Measurements from ENCODE around the gene LDLRAD4.

The LDLRAD4 gene

GRCh38 chr18:13440277-13441248 lies 222.0 kb downstream of the LDLRAD4 start:
- no peaks in the 10 kb centered on the region for H3K4me1 ChIP-seq (ENCODE audit: control insufficient read depth in 2 of 2, insufficient read depth in 2 of 2, low read length in 2 of 2)
- no peaks in the 10 kb centered on the region for H3K9me3 ChIP-seq (ENCODE audit: control insufficient read depth in 2 of 2, low read length in 2 of 2)
- H3K27me3 ChIP-seq (ENCODE audit: control insufficient read depth in 2 of 2, insufficient read depth in 2 of 2, low read length in 2 of 2): no peaks in the 10 kb centered on the region
- no peak overlapping the region for H3K9ac ChIP-seq (ENCODE audit: low read depth in 1 of 2, low read length in 2 of 2)
- H3K27ac ChIP-seq (ENCODE audit: low read depth in 2 of 2, low read length in 2 of 2): no peak overlapping the region
- H3K36me3 ChIP-seq (ENCODE audit: control insufficient read depth in 2 of 2, insufficient read depth in 2 of 2, low read length in 2 of 2): peaks cover 0 to 3% of the 10 kb centered on the region in 2 donors
- no peak overlapping the region for H3K4me3 ChIP-seq (ENCODE audit: low read length in 2 of 2)

GRCh38 chr18:13441736-13442135 lies 223.2 kb downstream of the LDLRAD4 start:
- H3K4me1 ChIP-seq (ENCODE audit: control insufficient read depth in 2 of 2, insufficient read depth in 2 of 2, low read length in 2 of 2): no peaks in the 10 kb centered on the region
- no peaks in the 10 kb centered on the region for H3K9me3 ChIP-seq (ENCODE audit: control insufficient read depth in 2 of 2, low read length in 2 of 2)
- H3K36me3 ChIP-seq (ENCODE audit: control insufficient read depth in 2 of 2, insufficient read depth in 2 of 2, low read length in 2 of 2): peaks cover 0 to 3% of the 10 kb centered on the region in 2 donors
- H3K9ac ChIP-seq (ENCODE audit: low read depth in 1 of 2, low read length in 2 of 2): no peak overlapping the region
- H3K27ac ChIP-seq (ENCODE audit: low read depth in 2 of 2, low read length in 2 of 2): no peak overlapping the region
- no peaks in the 10 kb centered on the region for H3K27me3 ChIP-seq (ENCODE audit: control insufficient read depth in 2 of 2, insufficient read depth in 2 of 2, low read length in 2 of 2)
- H3K4me3 ChIP-seq (ENCODE audit: low read length in 2 of 2): no peak overlapping the region

- Histone ChIP-seq H3K4me1 (ENCODE audit: control insufficient read depth in 2 of 2, insufficient read depth in 2 of 2, low read length in 2 of 2) (no peaks in the 10 kb centered on the region), H3K27me3 (ENCODE audit: control insufficient read depth in 2 of 2, insufficient read depth in 2 of 2, low read length in 2 of 2) (no peaks in the 10 kb centered on the region)
Observed at GRCh38 chr18:13442451-13442850, 223.9 kb downstream of the LDLRAD4 start.

GRCh38 chr18:13443552-13443951 lies 225.0 kb downstream of the LDLRAD4 start:
- H3K36me3 ChIP-seq (ENCODE audit: control insufficient read depth in 2 of 2, insufficient read depth in 2 of 2, low read length in 2 of 2): peaks cover 0 to 3% of the 10 kb centered on the region in 2 donors
- H3K9ac ChIP-seq (ENCODE audit: low read depth in 1 of 2, low read length in 2 of 2): no peak overlapping the region
- H3K4me3 ChIP-seq (ENCODE audit: low read length in 2 of 2): no peak overlapping the region
- no peak overlapping the region for H3K27ac ChIP-seq (ENCODE audit: low read depth in 2 of 2, low read length in 2 of 2)
- no peaks in the 10 kb centered on the region for H3K9me3 ChIP-seq (ENCODE audit: control insufficient read depth in 2 of 2, low read length in 2 of 2)
- no peaks in the 10 kb centered on the region for H3K27me3 ChIP-seq (ENCODE audit: control insufficient read depth in 2 of 2, insufficient read depth in 2 of 2, low read length in 2 of 2)
- H3K4me1 ChIP-seq (ENCODE audit: control insufficient read depth in 2 of 2, insufficient read depth in 2 of 2, low read length in 2 of 2): no peaks in the 10 kb centered on the region

More at GRCh38 chr18:13442451-13442850, 223.9 kb downstream of the LDLRAD4 start:
- Histone ChIP-seq H3K36me3 (ENCODE audit: control insufficient read depth in 2 of 2, insufficient read depth in 2 of 2, low read length in 2 of 2) (peaks cover 0 to 3% of the 10 kb centered on the region in 2 donors), H3K4me3 (ENCODE audit: low read length in 2 of 2) (no peak overlapping the region), H3K9ac (ENCODE audit: low read depth in 1 of 2, low read length in 2 of 2) (no peak overlapping the region), H3K9me3 (ENCODE audit: control insufficient read depth in 2 of 2, low read length in 2 of 2) (no peaks in the 10 kb centered on the region), H3K27ac (ENCODE audit: low read depth in 2 of 2, low read length in 2 of 2) (no peak overlapping the region)

- Histone ChIP-seq H3K27me3 (ENCODE audit: control insufficient read depth in 2 of 2, insufficient read depth in 2 of 2, low read length in 2 of 2) (no peaks in the 10 kb centered on the region), H3K36me3 (ENCODE audit: control insufficient read depth in 2 of 2, insufficient read depth in 2 of 2, low read length in 2 of 2) (peaks cover 0 to 3% of the 10 kb centered on the region in 2 donors), H3K4me1 (ENCODE audit: control insufficient read depth in 2 of 2, insufficient read depth in 2 of 2, low read length in 2 of 2) (no peaks in the 10 kb centered on the region), H3K9me3 (ENCODE audit: control insufficient read depth in 2 of 2, low read length in 2 of 2) (no peaks in the 10 kb centered on the region), H3K27ac (ENCODE audit: low read depth in 2 of 2, low read length in 2 of 2) (no peak overlapping the region), H3K4me3 (ENCODE audit: low read length in 2 of 2) (no peak overlapping the region), H3K9ac (ENCODE audit: low read depth in 1 of 2, low read length in 2 of 2) (no peak overlapping the region)
Observed at GRCh38 chr18:13444430-13445240, 226.1 kb downstream of the LDLRAD4 start.

- no peaks in the 10 kb centered on the region for H3K27me3 ChIP-seq (ENCODE audit: control insufficient read depth in 2 of 2, insufficient read depth in 2 of 2, low read length in 2 of 2)
- H3K27ac ChIP-seq (ENCODE audit: low read depth in 2 of 2, low read length in 2 of 2): no peak overlapping the region
- no peaks in the 10 kb centered on the region for H3K9me3 ChIP-seq (ENCODE audit: control insufficient read depth in 2 of 2, low read length in 2 of 2)
- H3K4me1 ChIP-seq (ENCODE audit: control insufficient read depth in 2 of 2, insufficient read depth in 2 of 2, low read length in 2 of 2): no peaks in the 10 kb centered on the region
- no peak overlapping the region for H3K9ac ChIP-seq (ENCODE audit: low read depth in 1 of 2, low read length in 2 of 2)
- H3K36me3 ChIP-seq (ENCODE audit: control insufficient read depth in 2 of 2, insufficient read depth in 2 of 2, low read length in 2 of 2): peaks cover 0 to 3% of the 10 kb centered on the region in 2 donors
- H3K4me3 ChIP-seq (ENCODE audit: low read length in 2 of 2): no peak overlapping the region
Observed at GRCh38 chr18:13445241-13445897, 226.8 kb downstream of the LDLRAD4 start.

- Histone ChIP-seq H3K36me3 (ENCODE audit: control insufficient read depth in 2 of 2, insufficient read depth in 2 of 2, low read length in 2 of 2) (peaks cover 0 to 3% of the 10 kb centered on the region in 2 donors), H3K27ac (ENCODE audit: low read depth in 2 of 2, low read length in 2 of 2) (no peak overlapping the region), H3K9me3 (ENCODE audit: control insufficient read depth in 2 of 2, low read length in 2 of 2) (no peaks in the 10 kb centered on the region), H3K9ac (ENCODE audit: low read depth in 1 of 2, low read length in 2 of 2) (no peak overlapping the region), H3K27me3 (ENCODE audit: control insufficient read depth in 2 of 2, insufficient read depth in 2 of 2, low read length in 2 of 2) (no peaks in the 10 kb centered on the region), H3K4me1 (ENCODE audit: control insufficient read depth in 2 of 2, insufficient read depth in 2 of 2, low read length in 2 of 2) (no peaks in the 10 kb centered on the region), H3K4me3 (ENCODE audit: low read length in 2 of 2) (no peak overlapping the region)
Observed at GRCh38 chr18:13446024-13446423, 227.5 kb downstream of the LDLRAD4 start.

GRCh38 chr18:13446610-13447461 lies 228.3 kb downstream of the LDLRAD4 start:
- no peak overlapping the region for H3K4me3 ChIP-seq (ENCODE audit: low read length in 2 of 2)
- H3K27me3 ChIP-seq (ENCODE audit: control insufficient read depth in 2 of 2, insufficient read depth in 2 of 2, low read length in 2 of 2): no peaks in the 10 kb centered on the region
- no peaks in the 10 kb centered on the region for H3K9me3 ChIP-seq (ENCODE audit: control insufficient read depth in 2 of 2, low read length in 2 of 2)
- H3K4me1 ChIP-seq (ENCODE audit: control insufficient read depth in 2 of 2, insufficient read depth in 2 of 2, low read length in 2 of 2): no peaks in the 10 kb centered on the region
- H3K9ac ChIP-seq (ENCODE audit: low read depth in 1 of 2, low read length in 2 of 2): no peak overlapping the region
- H3K36me3 ChIP-seq (ENCODE audit: control insufficient read depth in 2 of 2, insufficient read depth in 2 of 2, low read length in 2 of 2): no peaks in the 10 kb centered on the region
- H3K27ac ChIP-seq (ENCODE audit: low read depth in 2 of 2, low read length in 2 of 2): no peak overlapping the region

GRCh38 chr18:13447621-13448334 lies 229.2 kb downstream of the LDLRAD4 start:
- Histone ChIP-seq H3K4me1 (ENCODE audit: control insufficient read depth in 2 of 2, insufficient read depth in 2 of 2, low read length in 2 of 2) (no peaks in the 10 kb centered on the region), H3K9ac (ENCODE audit: low read depth in 1 of 2, low read length in 2 of 2) (no peak overlapping the region), H3K4me3 (ENCODE audit: low read length in 2 of 2) (no peak overlapping the region), H3K36me3 (ENCODE audit: control insufficient read depth in 2 of 2, insufficient read depth in 2 of 2, low read length in 2 of 2) (no peaks in the 10 kb centered on the region), H3K27ac (ENCODE audit: low read depth in 2 of 2, low read length in 2 of 2) (no peak overlapping the region), H3K9me3 (ENCODE audit: control insufficient read depth in 2 of 2, low read length in 2 of 2) (no peaks in the 10 kb centered on the region), H3K27me3 (ENCODE audit: control insufficient read depth in 2 of 2, insufficient read depth in 2 of 2, low read length in 2 of 2) (no peaks in the 10 kb centered on the region)
